OCI-M1 (cell line): ENCODE results near the gene HHLA2.

Source experiments
- DNase-seq: peaks from one replicate; lab custom pipeline; 2025; lab: John Stamatoyannopoulos, UW

Gene HHLA2

GRCh38 chr3:108300103-108300849, 3.9 kb downstream of the HHLA2 start:
- no peak for DNase-seq

GRCh38 chr3:108301695-108302404, 5.5 kb downstream of the HHLA2 start:
- DNase-seq, result peak; percentile 59

DNA sequence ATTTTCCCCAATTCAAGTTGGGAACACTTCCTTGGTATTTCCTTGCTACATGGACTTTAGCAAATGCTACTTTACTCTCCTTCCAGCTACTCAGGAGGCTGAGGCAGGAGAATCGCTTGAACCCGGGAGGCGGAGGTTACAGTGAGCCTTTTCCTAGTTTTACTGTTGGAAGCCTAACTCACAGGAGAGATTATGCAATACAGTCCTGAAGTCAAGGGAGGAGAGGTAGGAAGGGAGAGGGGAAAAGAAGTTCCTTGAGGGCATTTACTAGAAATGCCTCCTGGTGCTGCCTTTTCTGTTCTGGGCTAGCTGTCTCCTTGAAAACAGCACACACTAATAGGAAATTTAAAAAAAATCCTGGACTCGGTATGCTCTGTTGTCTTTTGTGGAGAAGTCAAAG, 6.2 kb downstream of the HHLA2 start:
- DNase-seq, result no peak

DNA sequence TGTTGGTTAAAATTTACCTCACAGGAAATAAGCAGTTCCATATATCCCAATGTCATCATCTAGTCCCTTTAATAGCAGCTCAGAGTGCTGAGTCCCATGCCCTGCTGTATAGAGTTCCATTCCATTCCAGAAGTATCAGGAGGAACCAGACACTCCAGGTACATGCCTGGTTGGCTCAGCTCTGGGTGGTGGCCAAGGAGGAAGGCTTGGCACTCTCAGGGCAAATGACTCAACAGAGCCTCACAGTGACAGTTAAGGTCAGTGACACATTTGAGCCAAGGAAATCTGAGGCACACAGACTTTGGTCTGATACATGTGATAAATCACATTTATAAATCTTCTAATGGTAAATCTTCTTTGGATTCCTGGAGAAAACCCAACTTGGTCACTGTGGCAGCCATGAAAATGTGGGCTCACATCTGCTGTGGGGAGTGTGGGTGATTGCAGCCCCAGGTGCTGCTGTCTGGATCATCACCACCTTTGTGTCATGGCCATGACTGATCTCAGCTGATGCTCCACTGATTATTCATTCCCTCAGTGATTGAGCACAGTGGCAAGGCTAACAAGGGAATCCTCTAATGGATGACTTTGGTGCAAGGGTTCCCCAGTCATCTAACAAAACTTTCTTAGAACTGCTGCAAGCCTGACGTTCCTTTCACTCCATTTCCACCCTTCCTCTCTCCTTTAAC, 9.3 kb downstream of the HHLA2 start:
- peak; percentile 13 for DNase-seq

- peak; percentile 90 for DNase-seq
Measured at GRCh38 chr3:108311797-108312196, 15.4 kb downstream of the HHLA2 start.

DNA sequence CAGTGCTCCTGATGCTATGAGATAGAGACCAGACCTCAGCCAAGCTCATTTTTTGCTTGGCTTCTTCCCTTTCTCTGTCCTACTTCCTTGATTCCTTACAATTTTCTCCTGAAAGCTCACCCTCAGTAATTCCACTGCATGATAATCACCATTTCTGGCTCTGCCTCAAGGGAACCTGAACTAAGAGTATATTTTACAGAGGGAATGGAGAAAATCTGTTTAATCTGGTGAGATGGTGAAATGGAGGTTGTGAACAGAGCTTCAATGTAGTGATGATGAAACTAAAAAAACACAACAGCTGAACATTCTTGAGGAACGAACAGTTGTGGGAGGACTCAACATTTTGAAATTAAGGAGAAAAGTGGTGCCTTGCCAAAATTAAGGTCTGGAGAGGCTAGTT, 16.3 kb downstream of the HHLA2 start:
- DNase-seq, result no peak

DNA sequence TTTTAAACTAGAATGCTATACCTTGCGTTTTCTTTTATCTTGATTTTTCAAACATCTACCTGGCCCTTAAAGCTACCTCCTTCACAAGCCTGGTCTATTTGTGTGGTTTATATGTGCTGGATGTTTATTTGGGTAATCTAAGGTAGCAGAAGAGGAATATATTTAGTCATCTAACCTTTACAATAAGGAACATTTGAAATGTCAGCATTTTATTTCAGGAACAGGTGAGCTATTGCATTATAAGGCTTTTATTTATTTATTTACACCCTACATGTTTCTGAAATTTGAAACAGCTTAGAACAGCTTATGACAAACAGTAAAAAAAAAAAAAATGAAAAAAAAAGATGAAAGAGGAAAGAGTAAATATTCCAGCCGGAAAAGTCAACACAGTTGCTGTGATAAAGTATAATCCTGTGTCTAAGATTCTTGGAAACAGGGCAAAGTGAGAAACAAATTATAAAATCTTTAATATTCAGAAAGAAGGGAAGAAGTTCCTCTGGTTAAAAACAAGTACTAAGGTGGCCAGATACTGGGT, 19.5 kb downstream of the HHLA2 start:
- DNase-seq, result no peak

DNA sequence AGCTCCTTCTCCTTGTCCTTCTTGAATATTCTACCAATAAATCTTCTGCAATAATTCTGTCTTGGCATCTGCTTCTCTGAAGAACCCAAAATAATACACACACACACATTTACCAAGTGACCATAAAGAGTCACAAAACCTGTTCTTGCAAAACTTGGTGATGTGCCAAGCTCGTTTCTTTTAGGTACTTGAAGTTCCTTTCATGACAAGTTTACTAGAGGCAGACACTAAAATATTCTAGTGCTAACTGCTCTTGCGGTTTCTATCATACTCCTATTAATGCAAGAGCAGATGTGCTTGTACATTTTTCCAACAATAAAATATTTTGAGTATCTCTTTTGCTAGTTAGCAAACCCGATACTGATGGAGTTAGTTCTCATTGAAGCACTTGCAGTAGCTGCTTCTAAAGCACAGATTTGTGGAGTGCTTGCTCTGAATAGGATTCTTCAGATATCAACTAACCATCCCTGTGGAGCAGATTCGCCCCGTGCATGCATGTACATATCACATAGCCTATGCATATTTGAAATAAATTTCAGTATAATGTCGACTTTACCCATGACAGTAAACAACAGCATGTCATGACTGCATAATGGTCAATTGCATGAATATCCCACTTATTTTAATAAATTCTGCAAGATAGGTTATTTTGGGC, 23.2 kb downstream of the HHLA2 start:
- no peak for DNase-seq

GRCh38 chr3:108320746-108321350, 24.5 kb downstream of the HHLA2 start:
- DNase-seq, result peak; percentile 18

- DNase-seq, result peak; percentile 35
Measured at GRCh38 chr3:108322352-108322751, 26.0 kb downstream of the HHLA2 start.

- no peak for DNase-seq
Measured at GRCh38 chr3:108324177-108324576, 27.8 kb downstream of the HHLA2 start.

GRCh38 chr3:108327168-108327567, 30.8 kb downstream of the HHLA2 start:
- DNase-seq, result no peak

DNA sequence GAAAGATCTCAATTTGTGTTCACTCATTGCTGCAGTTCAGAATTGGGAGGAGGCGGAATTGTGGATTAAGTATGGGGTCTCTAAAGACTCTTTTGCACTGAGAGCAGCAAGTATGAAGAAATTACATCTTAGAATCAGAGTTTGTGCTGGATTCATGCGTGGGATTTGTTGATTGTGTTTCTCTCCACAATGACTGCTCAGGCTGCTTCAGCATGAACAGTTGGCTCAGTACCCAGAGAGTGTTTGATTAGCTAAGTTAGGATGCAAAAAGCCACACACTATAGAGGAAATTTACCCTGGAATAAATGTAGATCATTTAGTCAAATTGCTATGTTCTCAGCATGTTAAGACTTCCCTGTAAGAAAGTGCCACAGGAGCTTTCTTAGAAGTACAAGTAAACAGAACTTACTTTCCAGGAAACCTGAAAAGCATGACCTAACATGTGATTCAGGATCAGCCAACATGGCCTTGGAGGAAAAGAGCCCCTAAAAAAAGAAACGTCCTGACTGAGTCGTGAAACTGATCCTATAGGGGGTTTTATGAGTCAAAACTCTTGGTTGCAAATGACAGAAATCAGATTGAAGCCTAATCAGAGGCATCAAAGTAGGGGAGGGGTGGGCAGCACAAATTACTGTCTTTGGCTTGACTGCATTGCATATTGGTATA, 32.6 kb downstream of the HHLA2 start:
- DNase-seq, result peak; percentile 88

DNA sequence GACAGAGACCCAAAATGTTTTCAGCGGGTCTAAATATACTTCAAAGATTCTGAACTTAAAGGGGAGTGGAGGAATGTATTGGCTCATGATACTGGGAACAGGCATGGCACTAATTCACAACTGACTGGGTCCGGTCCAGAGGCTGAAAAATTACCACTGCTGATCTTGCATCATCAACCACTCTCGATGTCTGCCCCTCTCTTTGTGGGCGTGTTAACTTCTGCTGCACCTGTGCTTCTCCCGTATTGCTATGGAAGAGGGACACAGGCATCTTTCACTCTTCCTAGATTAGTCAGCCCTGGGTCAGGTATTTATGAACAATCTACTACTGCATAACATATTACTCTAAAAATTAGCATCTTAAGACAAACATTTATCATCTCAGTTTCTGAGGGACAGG, 33.2 kb downstream of the HHLA2 start:
- peak; percentile 57 for DNase-seq

GRCh38 chr3:108329947-108330346, 33.6 kb downstream of the HHLA2 start:
- DNase-seq, result no peak

GRCh38 chr3:108331792-108332191, 35.4 kb downstream of the HHLA2 start:
- DNase-seq, result no peak

- DNase-seq, result no peak
Measured at GRCh38 chr3:108333961-108334360, 37.6 kb downstream of the HHLA2 start.

- DNase-seq, result no peak
Measured at GRCh38 chr3:108334701-108335100, 38.4 kb downstream of the HHLA2 start.

GRCh38 chr3:108338901-108339545, 42.7 kb downstream of the HHLA2 start:
- DNase-seq, result no peak

DNA sequence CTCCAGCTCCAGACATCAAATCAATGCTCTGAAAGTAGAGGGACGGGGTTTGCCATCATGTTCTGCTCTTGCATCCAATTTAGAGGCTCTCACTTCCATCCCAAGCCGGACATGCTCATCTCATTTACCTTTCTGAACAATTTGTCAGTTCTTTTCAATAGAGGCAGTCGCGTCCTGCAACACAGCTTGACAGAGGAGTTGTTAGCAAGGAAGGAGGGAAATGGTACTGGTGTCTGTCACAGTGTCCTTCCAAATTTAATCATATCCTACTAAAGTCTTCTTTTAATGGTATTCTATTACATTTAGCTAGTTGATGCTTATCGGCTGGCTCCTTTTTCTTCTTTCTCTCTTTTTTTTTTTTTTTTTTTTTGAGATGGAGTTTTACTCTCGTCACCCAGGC, 45.6 kb downstream of the HHLA2 start:
- no peak for DNase-seq
